H1 (cell line): ENCODE data around the gene LHX2. TPM values are rescaled to one million over a fixed set of nuclear protein-coding genes. Genes with fewer than 3 reads are reported as not detected.
A peak's percentile ranks its signal among the peaks of the same experiment; 100 is the strongest.

Source experiments
- CTCF ChIA-PET: fragments of 300-600 bp; sonication (Branson Sonifier 250); formaldehyde crosslinking; loops from one replicate; lab custom pipeline; 2021; ENCODE audit not compliant: partially characterized antibody; lab: Charles Lee
- POLR2A ChIA-PET: fragments of 300-600 bp; sonication (Branson Sonifier 250); formaldehyde crosslinking; loops from one replicate; lab custom pipeline; 2021; ENCODE audit warnings: inconsistent platforms; ENCODE audit not compliant: partially characterized antibody; lab: Charles Lee
- DNase-seq, 2 experiments: peaks; one replicate each; pipeline versions ENCODE4 v3.0.0 to v3.0.0-alpha.2; 2010 to 2022; ENCODE audit warnings: low spot score in 2 of 2, low read depth in 1 of 2, mixed read lengths in 1 of 2
- FAIRE-seq: peaks from 2 replicates; lab custom pipeline; 2011; peaks lifted over from hg19 to GRCh38; lab: Jason Lieb, UNC
- H2AFZ ChIP-seq: 2 replicates; pipeline ENCODE4 v1.8.1; 2012; ENCODE audit warnings: low read length, inconsistent platforms
- H2AK5ac ChIP-seq: 2 replicates; pipeline ENCODE4 v1.6.1; 2013; ENCODE audit warnings: low read depth, low read length
- H2BK120ac ChIP-seq: replicated peaks from 2 replicates; pipeline ENCODE3; 2013; ENCODE audit warnings: low read depth, low read length, inconsistent platforms
- H2BK12ac ChIP-seq: 2 replicates; pipeline ENCODE4 v1.6.1; 2013; ENCODE audit warnings: low read depth, low read length
- H2BK15ac ChIP-seq: 2 replicates; pipeline ENCODE4 v1.6.1; 2013; ENCODE audit warnings: low read length
- H2BK20ac ChIP-seq: 2 replicates; pipeline ENCODE4 v1.6.1; 2013; ENCODE audit warnings: low read length
- H2BK5ac ChIP-seq: 2 replicates; pipeline ENCODE4 v1.6.1; 2013; ENCODE audit warnings: low read depth, low read length
- H3K14ac ChIP-seq: 2 replicates; pipeline ENCODE4 v1.6.1; 2013; ENCODE audit warnings: inconsistent platforms; ENCODE audit not compliant: insufficient read length
- H3K18ac ChIP-seq: 2 replicates; pipeline ENCODE4 v1.6.1; 2013; ENCODE audit warnings: low read length; ENCODE audit errors: extremely low read depth
- H3K23ac ChIP-seq: 2 replicates; pipeline ENCODE4 v1.6.1; 2013; ENCODE audit warnings: inconsistent platforms; ENCODE audit not compliant: insufficient read length
- H3K23me2 ChIP-seq: 2 replicates; pipeline ENCODE4 v1.6.1; 2013; ENCODE audit warnings: low read depth, low read length
- H3K27ac ChIP-seq: 2 replicates; pipeline ENCODE4 v1.6.1; 2011; ENCODE audit warnings: low read depth, low read length, inconsistent platforms
- H3K27me3 ChIP-seq, 4 experiments: replicated peaks in 1 of 4; 1 replicate in 1 of 4; 2 replicates in 3 of 4; pipeline versions ENCODE4 v1.6.1 to v1.8.1; 2011 to 2013; ENCODE audit warnings: low read length in 3 of 4, mild to moderate bottlenecking in 3 of 4, inconsistent platforms in 2 of 4, mixed read lengths in 2 of 4, moderate library complexity in 1 of 4; ENCODE audit not compliant: control insufficient read depth in 3 of 4, insufficient read depth in 3 of 4; ENCODE audit errors: extremely low read depth in 1 of 4
- H3K36me3 ChIP-seq, 4 experiments: 2 replicates each; pipeline versions ENCODE4 v1.6.1 to v1.8.1; 2011 to 2013; ENCODE audit warnings: mild to moderate bottlenecking in 4 of 4, low read length in 3 of 4, moderate library complexity in 2 of 4, control low read depth in 1 of 4, inconsistent platforms in 1 of 4; ENCODE audit not compliant: insufficient read depth in 4 of 4, control insufficient read depth in 2 of 4
- H3K4ac ChIP-seq: replicated peaks from 2 replicates; pipeline ENCODE3; 2013; ENCODE audit warnings: low read length, low read depth, mixed read lengths, inconsistent platforms; ENCODE audit not compliant: insufficient read length
- H3K4me1 ChIP-seq, 4 experiments: replicated peaks in 1 of 4; 1 replicate in 1 of 4; 2 replicates in 3 of 4; pipeline versions ENCODE4 v1.6.1 to v1.8.1; 2011 to 2013; ENCODE audit warnings: low read length in 3 of 4, inconsistent platforms in 2 of 4, mixed read lengths in 1 of 4; ENCODE audit not compliant: insufficient read depth in 4 of 4, control insufficient read depth in 3 of 4
- H3K4me2 ChIP-seq, 2 experiments: 2 replicates each; pipeline versions ENCODE4 v1.6.1 to v1.8.1; 2011 to 2013; ENCODE audit warnings: low read depth in 2 of 2, low read length in 2 of 2, control low read depth in 1 of 2, inconsistent platforms in 1 of 2, mild to moderate bottlenecking in 1 of 2; ENCODE audit not compliant: insufficient read depth in 1 of 2
- H3K4me3 ChIP-seq, 4 experiments: fragments of 200-600, 300-600 bp in 1 of 4; sonication (generic), shearing (Covaris generic), sonication (Bioruptor Twin) in 1 of 4; 2 replicates each; pipeline versions ENCODE4 v1.5.1 to v1.8.1; 2011 to 2016; ENCODE audit warnings: low read length in 4 of 4, low read depth in 3 of 4, control low read depth in 2 of 4, inconsistent platforms in 2 of 4, mild to moderate bottlenecking in 2 of 4, mixed read lengths in 1 of 4, moderate library complexity in 1 of 4; ENCODE audit not compliant: insufficient read depth in 2 of 4; ENCODE audit errors: extremely low read depth in 1 of 4
- H3K56ac ChIP-seq: replicated peaks from 2 replicates; pipeline ENCODE3; 2013; ENCODE audit warnings: low read depth, mild to moderate bottlenecking, mixed read lengths, low read length, inconsistent platforms; ENCODE audit not compliant: insufficient read length
- H3K79me1 ChIP-seq: 2 replicates; pipeline ENCODE4 v1.6.1; 2013; ENCODE audit warnings: low read depth, low read length, control low read depth
- H3K79me2 ChIP-seq, 2 experiments: 2 replicates each; pipeline versions ENCODE4 v1.6.1 to v1.8.1; 2012 to 2013; ENCODE audit warnings: low read length in 2 of 2, mild to moderate bottlenecking in 2 of 2, inconsistent platforms in 1 of 2; ENCODE audit not compliant: insufficient read depth in 2 of 2, control insufficient read depth in 1 of 2
- H3K9ac ChIP-seq, 4 experiments: replicated peaks in 1 of 4; 1 replicate in 1 of 4; 2 replicates in 3 of 4; pipeline versions ENCODE4 v1.6.1 to v1.8.1; 2011 to 2013; ENCODE audit warnings: low read depth in 3 of 4, low read length in 3 of 4, control low read depth in 2 of 4, mild to moderate bottlenecking in 2 of 4, moderate library complexity in 2 of 4, inconsistent platforms in 1 of 4; ENCODE audit errors: extremely low read depth in 1 of 4
- H3K9me3 ChIP-seq, 2 experiments: 2 replicates each; pipeline versions ENCODE4 v1.6.1 to v1.8.1; 2012 to 2013; ENCODE audit warnings: mild to moderate bottlenecking in 2 of 2, moderate library complexity in 2 of 2, control low read depth in 1 of 2, inconsistent platforms in 1 of 2, low read depth in 1 of 2, low read length in 1 of 2, mixed read lengths in 1 of 2; ENCODE audit not compliant: insufficient read depth in 2 of 2
- H4K20me1 ChIP-seq, 2 experiments: replicated peaks in 1 of 2; 2 replicates each; pipeline versions ENCODE3 to v1.8.1; 2011 to 2013; ENCODE audit warnings: inconsistent platforms in 2 of 2, low read length in 2 of 2, mild to moderate bottlenecking in 1 of 2; ENCODE audit not compliant: insufficient read depth in 2 of 2, control insufficient read depth in 1 of 2
- H4K5ac ChIP-seq: 2 replicates; pipeline ENCODE4 v1.6.1; 2013; ENCODE audit warnings: low read length, low read depth, mixed read lengths, inconsistent platforms; ENCODE audit not compliant: insufficient read length
- H4K8ac ChIP-seq: 2 replicates; pipeline ENCODE4 v1.8.0; 2013; ENCODE audit warnings: mild to moderate bottlenecking, moderate library complexity, low read length, inconsistent platforms; ENCODE audit not compliant: insufficient read depth; ENCODE audit errors: extremely low read depth
- H4K91ac ChIP-seq: replicated peaks from 2 replicates; pipeline ENCODE3; 2013; ENCODE audit warnings: low read length, mixed read lengths, inconsistent platforms; ENCODE audit not compliant: insufficient read length
- CBX5 ChIP-seq: fragments of 300-800, 300-1000 bp; sonication (generic); IDR thresholded peaks from 2 replicates; pipeline ENCODE4 v1.7.1; 2016; ENCODE audit warnings: antibody characterized with exemption, low read length, low read depth
- CBX8 ChIP-seq: fragments of 300-800, 300-1000 bp; sonication (generic); IDR thresholded peaks from 2 replicates; pipeline ENCODE4 v1.7.1; 2016; ENCODE audit warnings: low read depth, low read length, borderline replicate concordance
- CREB1 ChIP-seq: IDR thresholded peaks from 2 replicates; pipeline ENCODE4 v1.6.1; 2012; ENCODE audit warnings: inconsistent platforms
- FOSL1 ChIP-seq: IDR thresholded peaks from 2 replicates; pipeline ENCODE4 v1.6.1; 2011; ENCODE audit warnings: mild to moderate bottlenecking, low read depth, low read length, moderate library complexity; ENCODE audit not compliant: insufficient read depth
- GABPA ChIP-seq: IDR thresholded peaks from 2 replicates; pipeline ENCODE4 v1.6.1; 2011; ENCODE audit warnings: mild to moderate bottlenecking, low read length, moderate library complexity, borderline replicate concordance; ENCODE audit not compliant: insufficient read depth
- NRF1 ChIP-seq: IDR thresholded peaks from 2 replicates; pipeline ENCODE4 v1.6.1; 2011; ENCODE audit warnings: mild to moderate bottlenecking, low read depth, low read length, improper control_type of control experiment
- SIN3A ChIP-seq, 2 experiments: IDR thresholded peaks in 1 of 2; conservative IDR thresholded peaks in 1 of 2; 2 replicates each; pipeline ENCODE4 v1.6.1; 2011 to 2012; ENCODE audit warnings: low read length in 2 of 2, improper control_type of control experiment in 1 of 2, low read depth in 1 of 2, mild to moderate bottlenecking in 1 of 2
- SP2 ChIP-seq: IDR thresholded peaks from 2 replicates; pipeline ENCODE4 v1.6.1; 2012; ENCODE audit warnings: mild to moderate bottlenecking, low read length, inconsistent platforms
- SP4 ChIP-seq: IDR thresholded peaks from 2 replicates; pipeline ENCODE4 v1.6.1; 2012; ENCODE audit warnings: low read length, inconsistent platforms
- WGBS, 2 experiments: shearing (Covaris generic) in 1 of 2; methylation state at CpG; one replicate each; pipeline versions ENCODE4 v1.1.6 to v1.1.7; 2013 to 2015; ENCODE audit warnings: low lambda C conversion rate in 2 of 2, mixed read lengths in 2 of 2, inconsistent platforms in 1 of 2, low coverage in 1 of 2, missing lambda C conversion rate in 1 of 2; ENCODE audit not compliant: insufficient replicate concordance in 2 of 2, insufficient coverage in 1 of 2, insufficient read length in 1 of 2; ENCODE audit errors: extremely low coverage in 1 of 2, missing lambda C conversion rate in 1 of 2; 5-methylcytosine and 5-hydroxymethylcytosine counted together
- polyA plus RNA-seq, 7 experiments: library from polyadenylated mRNA; depleted of rRNA in 3 of 7; stranded (reverse) in 5 of 7; unstranded in 2 of 7; fragments of >200 nt in 5 of 7; fragments of 200-250 nt in 2 of 7; gene quantifications; 1 replicate in 5 of 7; 2 replicates in 1 of 7; 4 replicates in 1 of 7; pipeline versions ENCODE4 v1.2.1 to v1.2.3, GENCODE V29; 2011 to 2013; ENCODE audit warnings: missing spikeins in 2 of 7, mixed read lengths in 2 of 7
- total RNA-seq: library from RNA; stranded (reverse); fragmentation: NEBNext Ultra II Directional; extraction: Animal tissue kit (Norgen Biotek cat#: 25700); gene quantifications from 2 replicates; pipeline ENCODE4 v1.2.1, GENCODE V29; 2021

LHX2 gene
- total and polyA plus RNA-seq, 2 of the 8 experiments (the other 6 are each of a cell fraction or from before 2014, with no cell fraction given): 0.11 to 0.86 TPM

DNA sequence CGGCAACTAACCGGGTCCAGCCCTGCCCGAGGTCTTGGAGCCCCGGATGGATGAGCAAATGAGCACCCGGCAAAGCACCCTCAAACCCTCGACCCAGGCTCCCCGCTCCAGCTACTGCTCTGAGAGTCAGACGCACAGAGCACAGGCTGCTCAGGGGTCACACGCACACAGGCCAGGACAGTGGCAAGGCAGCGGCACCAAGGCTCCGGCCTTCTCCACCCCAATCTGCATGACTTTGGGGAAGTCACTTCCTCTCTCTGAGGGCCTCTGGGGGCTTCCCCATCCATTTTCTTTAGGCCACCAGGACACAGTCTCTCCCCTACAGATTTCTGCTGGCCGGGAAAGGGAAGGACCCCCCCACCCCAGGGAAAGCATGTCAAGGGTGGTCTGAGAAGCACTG lies 18.0 kb downstream of the LHX2 start:
- H2BK12ac ChIP-seq: no peak overlapping the region
- 68% methylated on average over 12 of the region's 12 CpGs; no CpG with 5 or more reads in 1 of the 2 experiments for WGBS, 2 experiments
- ChIA-PET POLR2A (interaction anchor here (1.0 kb wide), 1 partner anchor 9 kb away, joined by 3 read pairs; no protein-coding TSS in a partner anchor), CTCF (interaction anchor here (2.7 kb wide), 1 partner anchor 10 kb away, joined by 11 read pairs; no protein-coding TSS in a partner anchor)
- H3K9ac ChIP-seq: no peak overlapping the region
- no peak overlapping the region for H4K91ac ChIP-seq
- TF ChIP-seq SP2: no peak
- no peak for TF ChIP-seq SP4
- TF ChIP-seq GABPA: no peak
- TF ChIP-seq CBX8: no peak
- no peak for TF ChIP-seq NRF1
- no peak for TF ChIP-seq CBX5
- TF ChIP-seq FOSL1: no peak
- no peak for TF ChIP-seq SIN3A (conservative IDR thresholded peaks at IDR 0.05 in 1 of 2, IDR thresholded peaks at IDR 0.05 in 1 of 2; ENCODE audit: low read depth in 1 of 2, low read length in 2 of 2)
- TF ChIP-seq CREB1: no peak
- no peak overlapping the region for H3K4ac ChIP-seq
- peak overlapping the region in 1 of 2 experiments; percentile 5; a peak in 1 of 4 replicates for H3K4me2 ChIP-seq
- no peaks in the 10 kb centered on the region; the same call in 1 of the 2 replicates for H3K23me2 ChIP-seq
- no peak overlapping the region for H3K18ac ChIP-seq
- H3K9me3 ChIP-seq: no peaks in the 10 kb centered on the region
- no peaks in the 10 kb centered on the region for H3K79me2 ChIP-seq
- no peak overlapping the region for H2BK5ac ChIP-seq
- H3K56ac ChIP-seq: no peak overlapping the region
- H2AK5ac ChIP-seq: no peak overlapping the region
- H3K4me1 ChIP-seq: peaks cover 0 to 9% (median 4%) of the 10 kb centered on the region in 4 experiments; a peak in 5 of 7 replicates
- DNase-seq (no peak), FAIRE-seq (no peak)
- no peak overlapping the region for H2BK15ac ChIP-seq
- H3K23ac ChIP-seq: no peak overlapping the region
- H4K20me1 ChIP-seq: no peaks in the 10 kb centered on the region
- H3K14ac ChIP-seq: no peak overlapping the region
- no peaks in the 10 kb centered on the region for H3K36me3 ChIP-seq
- H3K79me1 ChIP-seq: no peaks in the 10 kb centered on the region
- no peak overlapping the region for H3K27ac ChIP-seq
- no peak overlapping the region for H4K5ac ChIP-seq
- H4K8ac ChIP-seq: no peak overlapping the region
- H2BK20ac ChIP-seq: no peak overlapping the region
- no peak overlapping the region for H2BK120ac ChIP-seq
- no peak overlapping the region for H2AFZ ChIP-seq
- no peak overlapping the region; a peak in 1 of 8 replicates for H3K4me3 ChIP-seq
- H3K27me3 ChIP-seq: peaks cover 0 to 16% (median 12%) of the 10 kb centered on the region in 4 experiments; a peak in 6 of 7 replicates
